Heart right ventricle (tissue), 16 donors: ENCODE data around the gene HOXA5. TPM values are rescaled to one million over a fixed set of nuclear protein-coding genes. Genes with fewer than 3 reads are reported as not detected.

Experiments
- ATAC-seq, 8 donors: fragments of 200-7000 bp; cut with Tn5 transposase; one replicate each; pipeline ENCODE4 v1.9.1; 2020; ENCODE audit warnings: mild to moderate bottlenecking in 8 of 8, moderate library complexity in 8 of 8, moderate number of reproducible peaks in 1 of 8
- DNase-seq, 2 donors: peaks; one replicate each; pipeline ENCODE4 v3.0.0-alpha.2; 2020
- H3K27ac ChIP-seq, 10 donors: fragments of 200-600 bp; sonication (generic) in 2 of 10; one replicate each; pipeline versions ENCODE4 v1.5.0 to v1.8.0; 2020 to 2022; ENCODE audit warnings: mild to moderate bottlenecking in 3 of 10
- H3K27me3 ChIP-seq, 7 donors: fragments of 200-600 bp; one replicate each; pipeline ENCODE4 v1.8.0; 2021 to 2022; ENCODE audit warnings: mild to moderate bottlenecking in 2 of 7
- H3K36me3 ChIP-seq, 9 donors: fragments of 200-600 bp; sonication (generic) in 1 of 9; one replicate each; pipeline versions ENCODE4 v1.5.0 to v1.8.0; 2020 to 2022; ENCODE audit warnings: mild to moderate bottlenecking in 2 of 9
- H3K4me1 ChIP-seq, 9 donors: fragments of 200-600 bp; sonication (generic) in 1 of 9; one replicate each; pipeline versions ENCODE4 v1.5.0 to v1.8.0; 2020 to 2022; ENCODE audit warnings: mild to moderate bottlenecking in 4 of 9
- H3K4me3 ChIP-seq, 10 donors: fragments of 200-600 bp; sonication (generic) in 2 of 10; one replicate each; pipeline versions ENCODE4 v1.5.0 to v1.8.0; 2020 to 2022; ENCODE audit warnings: mild to moderate bottlenecking in 7 of 10, moderate library complexity in 2 of 10
- H3K9me3 ChIP-seq, 11 donors: fragments of 200-600 bp in 10 of 11; sonication (generic) in 2 of 11; one replicate each; pipeline versions ENCODE4 v1.5.0 to v1.8.0; 2013 to 2022; ENCODE audit warnings: mild to moderate bottlenecking in 2 of 11, control low read depth in 1 of 11, moderate library complexity in 1 of 11
- WGBS, 2 donors: extraction: QIAGEN DNeasy Blood & Tissue Kit; methylation state at CpG; one replicate each; pipeline ENCODE4 v1.1.7; 2013; ENCODE audit warnings: inconsistent platforms in 1 of 2; 5-methylcytosine and 5-hydroxymethylcytosine counted together
- intact Hi-C, 10 donors: fragments of 100-400 bp; cut with DNase I; formaldehyde crosslinking; loops; one replicate each; pipeline versions ENCODE4 v1.11.1 to v1.14.2; 2022
- polyA plus RNA-seq, 2 donors: library from polyadenylated mRNA; stranded (reverse); fragments of 200-250 nt; gene quantifications; one replicate each; pipeline ENCODE4 v1.2.3, GENCODE V29; 2013
- total RNA-seq, 10 donors: library from RNA; stranded (reverse); fragmentation: NEBNext Ultra II Directional in 3 of 10; extraction: Animal tissue kit (Norgen Biotek cat#: 25700) in 3 of 10; gene quantifications; one replicate each; pipeline versions ENCODE4 v1.2.1 to v1.2.4, GENCODE V29; 2021 to 2023
- TF ChIP-seq, protein P1 (sequence below), 9 donors: fragments of 200-600 bp; sonication (generic) in 2 of 9; IDR thresholded peaks; one replicate each; pipeline versions ENCODE4 v1.5.0 to v1.8.0; 2021 to 2022; ENCODE audit warnings: antibody characterized with exemption in 9 of 9, mild to moderate bottlenecking in 5 of 9, moderate library complexity in 1 of 9
- donor health status: Arrhythmogenic right ventricular cardiomyopathy.
- donor health status: ischemic (EF 13 %, LVEDD 7.1; RV severe dilation, severe dysfunction).
- donor health status: healthy with polysubstance abuse.
- donor health status: DM: no; HTN: yes; CAD: no.
- donor health status: DM: no; HTN: no; CAD: no.
- donor health status: ischemic (EF 25% LVEDD 6.9; RV normal size, moderate dysfunction).
- donor health status: ischemic (EF 25% LVEDD 5.7; RV mildly dilated, moderate dysfunction).
- donor health status: healthy.
- donor health status: DM: yes; HTN: yes; CAD: no.
- donor health status: Ischemic cardiomyopathy.
- donor health status: ischemic (EF 35%, LVEDD 5.7; RV mildly dilated, moderate dysfunction).
- donor health status: nonischemic (EF 11% LVEDD 7.7; RV severe dilation, severe dysfunction).
- donor health status: DM: yes; HTN: yes; CAD: no.
- donor health status: PGD.
- donor health status: ischemic (EF 29% LVEDD 5.4; RV normal size, mild dysfunction).
- donor health status: nonischemic (EF 23%, LVEDD 6.1; RV moderate dilation, normal function).

Gene HOXA5
- total and polyA plus RNA-seq, 12 donors = 0.09 to 0.95 (median 0.24) TPM; not detected in 8

DNA sequence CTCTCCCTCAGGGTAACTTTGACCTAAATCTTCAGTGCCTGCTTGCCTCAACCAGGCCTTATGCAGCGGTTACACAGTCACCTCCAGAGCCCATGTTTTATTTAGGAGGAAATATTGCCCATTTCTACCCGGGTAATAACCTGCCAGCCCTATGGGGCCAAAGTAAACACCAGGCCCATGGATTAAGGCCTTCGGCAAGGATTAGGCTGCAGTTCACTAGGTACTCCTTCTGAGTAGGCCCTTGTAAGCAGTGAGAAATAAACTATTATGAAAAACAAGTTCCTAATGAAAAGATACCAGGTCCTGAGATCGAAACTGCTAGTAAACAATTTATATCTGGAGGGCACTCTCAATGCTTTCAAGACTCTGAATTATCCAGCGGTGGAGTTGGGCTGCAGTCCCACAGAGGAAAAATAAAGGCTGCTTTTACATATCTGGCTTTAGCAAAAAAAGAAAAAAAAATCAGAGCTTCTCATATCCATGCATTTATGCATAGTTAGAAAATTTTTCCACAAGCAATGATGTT, 34.4 kb upstream of the HOXA5 start:
- DNase-seq = no peak
- TF ChIP-seq, protein P1, sequence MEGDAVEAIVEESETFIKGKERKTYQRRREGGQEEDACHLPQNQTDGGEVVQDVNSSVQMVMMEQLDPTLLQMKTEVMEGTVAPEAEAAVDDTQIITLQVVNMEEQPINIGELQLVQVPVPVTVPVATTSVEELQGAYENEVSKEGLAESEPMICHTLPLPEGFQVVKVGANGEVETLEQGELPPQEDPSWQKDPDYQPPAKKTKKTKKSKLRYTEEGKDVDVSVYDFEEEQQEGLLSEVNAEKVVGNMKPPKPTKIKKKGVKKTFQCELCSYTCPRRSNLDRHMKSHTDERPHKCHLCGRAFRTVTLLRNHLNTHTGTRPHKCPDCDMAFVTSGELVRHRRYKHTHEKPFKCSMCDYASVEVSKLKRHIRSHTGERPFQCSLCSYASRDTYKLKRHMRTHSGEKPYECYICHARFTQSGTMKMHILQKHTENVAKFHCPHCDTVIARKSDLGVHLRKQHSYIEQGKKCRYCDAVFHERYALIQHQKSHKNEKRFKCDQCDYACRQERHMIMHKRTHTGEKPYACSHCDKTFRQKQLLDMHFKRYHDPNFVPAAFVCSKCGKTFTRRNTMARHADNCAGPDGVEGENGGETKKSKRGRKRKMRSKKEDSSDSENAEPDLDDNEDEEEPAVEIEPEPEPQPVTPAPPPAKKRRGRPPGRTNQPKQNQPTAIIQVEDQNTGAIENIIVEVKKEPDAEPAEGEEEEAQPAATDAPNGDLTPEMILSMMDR (IDR thresholded peaks at IDR 0.05) = no peak
- H3K9me3 ChIP-seq = no peaks in the 10 kb centered on the region
- H3K27me3 ChIP-seq = peaks cover 72 to 100% (median 100%) of the 10 kb centered on the region in 7 donors
- peaks cover 6 to 36% (median 24%) of the 10 kb centered on the region in 9 donors for H3K4me1 ChIP-seq
- no peak overlapping the region for H3K27ac ChIP-seq
- H3K36me3 ChIP-seq = peaks cover 0 to 3% (median 0%) of the 10 kb centered on the region in 9 donors
- H3K4me3 ChIP-seq = no peak overlapping the region
- intact Hi-C loops = no loop called here
- ATAC-seq = no peak
- 78 to 81% methylated on average over 5 of the region's 5 CpGs for WGBS, 2 donors

DNA sequence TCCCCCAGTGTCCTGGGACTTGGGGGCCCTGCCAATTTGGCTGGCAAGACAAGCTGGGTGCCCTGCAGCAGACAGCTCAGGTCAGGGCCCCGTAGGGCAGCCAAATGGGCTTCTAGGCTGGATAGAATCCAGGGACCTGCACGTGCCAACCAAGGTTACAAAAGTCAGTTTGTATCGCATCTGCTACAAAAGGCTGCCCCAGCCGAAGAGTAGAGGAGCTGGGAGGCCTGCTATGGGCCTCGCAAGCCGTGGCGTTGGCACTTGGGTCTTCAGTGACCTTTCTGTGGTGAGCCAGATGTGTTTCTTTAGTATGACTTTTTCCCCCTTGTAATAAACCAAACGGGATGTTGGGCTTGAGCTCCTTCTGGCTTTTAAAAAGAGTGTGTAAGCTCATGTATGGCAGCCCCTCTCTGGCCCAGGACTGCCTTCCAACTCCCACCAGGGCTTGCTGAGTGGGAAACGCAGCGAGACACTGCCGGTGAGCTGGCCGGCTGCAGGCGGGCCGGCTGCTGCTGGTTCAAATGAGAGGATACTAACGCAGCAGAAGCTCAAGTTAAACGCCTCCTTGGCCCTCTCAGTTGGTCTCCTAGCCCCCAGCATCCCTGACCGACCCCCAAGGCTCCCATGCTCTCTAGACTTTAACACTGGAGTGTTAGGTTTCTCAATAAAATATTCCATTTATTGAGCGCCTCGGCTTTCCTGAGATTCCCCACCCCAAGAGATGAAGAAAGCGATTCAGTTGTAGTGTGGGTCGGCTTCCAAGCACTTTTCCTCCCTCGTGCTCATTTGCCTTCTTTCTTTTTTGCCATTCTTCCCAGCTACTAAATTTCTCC, 33.7 kb upstream of the HOXA5 start:
- peaks cover 0 to 3% (median 0%) of the 10 kb centered on the region in 9 donors for H3K36me3 ChIP-seq
- H3K27ac ChIP-seq = no peak overlapping the region
- no peak for ATAC-seq
- intact Hi-C loops = no loop called here
- no peak overlapping the region for H3K4me3 ChIP-seq
- TF ChIP-seq, protein P1 (IDR thresholded peaks at IDR 0.05) = no peak
- H3K27me3 ChIP-seq = peaks cover 72 to 100% (median 100%) of the 10 kb centered on the region in 7 donors
- H3K9me3 ChIP-seq = no peaks in the 10 kb centered on the region
- 69 to 71% methylated on average over 22 of the region's 22 CpGs for WGBS, 2 donors
- peaks cover 8 to 36% (median 29%) of the 10 kb centered on the region in 9 donors for H3K4me1 ChIP-seq
- no peak for DNase-seq

DNA sequence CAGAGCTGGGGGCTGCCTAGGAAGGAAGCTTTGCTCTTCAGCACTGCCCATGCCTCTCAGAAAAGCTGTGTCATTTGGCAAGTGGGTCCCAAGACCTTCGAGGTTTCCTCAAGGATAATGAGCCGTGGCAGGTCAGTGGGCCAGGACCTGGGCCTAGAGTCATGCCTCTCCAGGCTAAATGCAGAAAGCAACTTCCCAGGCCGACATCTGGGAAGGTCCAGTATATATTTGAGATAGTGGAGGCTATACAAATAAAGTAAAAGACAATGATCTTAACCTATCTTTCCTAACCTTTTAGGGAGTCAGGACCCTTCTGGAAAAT, 33.0 kb upstream of the HOXA5 start:
- TF ChIP-seq, protein P1 (IDR thresholded peaks at IDR 0.05) = no peak
- WGBS, 2 donors = 68 to 75% methylated on average over 3 of the region's 3 CpGs
- Histone ChIP-seq H3K4me1 (peaks cover 8 to 43% (median 29%) of the 10 kb centered on the region in 9 donors), H3K9me3 (no peaks in the 10 kb centered on the region), H3K27me3 (peaks cover 77 to 100% (median 100%) of the 10 kb centered on the region in 7 donors), H3K36me3 (peaks cover 0 to 3% (median 0%) of the 10 kb centered on the region in 9 donors), H3K27ac (no peak overlapping the region), H3K4me3 (no peak overlapping the region)
- intact Hi-C loops = no loop called here
- no peak for DNase-seq
- ATAC-seq = no peak

DNA sequence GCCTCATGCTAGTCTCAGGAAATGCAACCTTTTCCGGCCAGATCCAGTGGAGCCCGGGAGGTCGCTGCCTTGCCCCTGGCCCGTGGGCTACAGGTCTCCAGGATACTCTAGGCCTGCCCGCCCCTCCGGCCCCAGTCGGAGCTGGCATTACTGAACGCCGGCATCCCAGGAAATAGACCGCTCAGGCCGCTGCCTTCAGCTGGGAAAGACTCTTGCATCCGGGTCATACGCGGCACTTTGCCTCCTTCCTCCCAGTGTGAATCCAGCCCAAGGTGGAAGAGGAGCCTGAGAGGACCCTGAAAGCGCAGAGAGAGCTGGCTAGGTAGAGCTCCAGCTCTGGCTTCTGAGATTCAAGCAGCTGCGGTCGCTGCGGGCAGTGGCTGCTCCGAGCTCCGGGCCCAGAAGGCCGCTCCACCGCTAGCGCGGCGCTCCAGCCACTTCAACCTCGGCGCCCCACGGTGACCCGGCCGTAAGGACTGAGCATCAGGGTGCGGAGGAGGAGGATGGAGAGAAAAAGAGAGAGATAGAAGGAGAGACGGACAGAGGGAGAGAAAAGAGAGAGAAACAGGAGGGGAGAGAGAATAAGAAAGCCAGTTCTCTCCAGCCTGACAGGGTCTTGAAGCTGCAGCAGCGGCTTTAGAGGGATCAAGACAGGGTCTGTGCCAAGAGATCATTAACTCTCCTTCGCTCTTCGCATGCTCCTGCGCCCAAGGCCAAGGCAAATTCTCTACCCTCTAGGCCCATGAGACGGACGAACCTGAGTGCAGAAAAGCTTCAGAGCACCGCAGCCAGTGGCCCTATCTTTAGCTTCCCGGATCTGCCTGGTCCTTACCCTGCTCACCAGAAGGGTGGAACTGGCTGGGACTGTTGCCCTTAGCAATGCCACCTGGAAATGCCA, 32.4 kb upstream of the HOXA5 start:
- Histone ChIP-seq H3K27ac (no peak overlapping the region), H3K27me3 (peaks cover 83 to 100% (median 100%) of the 10 kb centered on the region in 7 donors), H3K9me3 (no peaks in the 10 kb centered on the region), H3K36me3 (peaks cover 0 to 3% (median 0%) of the 10 kb centered on the region in 9 donors), H3K4me3 (no peak overlapping the region), H3K4me1 (peaks cover 8 to 44% (median 29%) of the 10 kb centered on the region in 9 donors)
- ATAC-seq = peak in 1 of 8 donors; percentile 33
- intact Hi-C loops = no loop called here
- WGBS, 2 donors = 30 to 34% methylated on average over 40 of the region's 40 CpGs
- TF ChIP-seq, protein P1 (IDR thresholded peaks at IDR 0.05) = no peak
- no peak for DNase-seq
